GM19395 (cell line): Measurements from ENCODE around the gene TRAF4.
A peak's percentile ranks its signal among the peaks of the same experiment; 100 is the strongest.
"Not testable (repeated sequence)": the region's sequence is repeated elsewhere in the genome, so short reads cannot be mapped to it uniquely, and the experiment has no call there.

Experiments
- ATAC-seq: cut with Tn5 transposase; IDR thresholded peaks from one replicate; pipeline ENCODE4 v1.9.1; 2021; ENCODE audit warnings: mild to moderate bottlenecking, moderate library complexity; ENCODE audit not compliant: unreplicated experiment

The TRAF4 gene

GRCh38 chr17:28726627-28727491 is 17.0 kb upstream of the TRAF4 start:
- peak; percentile 41 for ATAC-seq

GRCh38 chr17:28728364-28729200 is 15.2 kb upstream of the TRAF4 start, which contains the start of gene NEK8:
Gene NEK8 (plus strand): TSS chr17:28728788. CDS start chr17:28728814, 26 bp downstream.
- ATAC-seq: peak; percentile 45

- no peak for ATAC-seq
These were observed 13.9 kb upstream of the TRAF4 start for GRCh38 chr17:28729950-28730330.

- ATAC-seq: no peak
These were observed 10.5 kb upstream of the TRAF4 start for GRCh38 chr17:28733346-28733745.

GRCh38 chr17:28734712-28735241 is 9.0 kb upstream of the TRAF4 start:
- ATAC-seq: no peak

- ATAC-seq: no peak
These were observed 8.5 kb upstream of the TRAF4 start for GRCh38 chr17:28735242-28735722.

- ATAC-seq: not testable (repeated sequence)
These were observed 7.7 kb upstream of the TRAF4 start for GRCh38 chr17:28735913-28736769.

GRCh38 chr17:28737316-28737715 is 6.5 kb upstream of the TRAF4 start:
- no peak for ATAC-seq

GRCh38 chr17:28737770-28738679 is 5.8 kb upstream of the TRAF4 start:
- peak; percentile 69 for ATAC-seq

GRCh38 chr17:28738680-28739384 is 5.0 kb upstream of the TRAF4 start:
- peak; percentile 11 for ATAC-seq

- ATAC-seq: no peak
These were observed 3.1 kb upstream of the TRAF4 start for GRCh38 chr17:28740406-28741357.

GRCh38 chr17:28741358-28742349 is 2.2 kb upstream of the TRAF4 start:
- no peak for ATAC-seq

- no peak for ATAC-seq
These were observed 527 bp downstream of the TRAF4 start for GRCh38 chr17:28744104-28744971.

- ATAC-seq: no peak
These were observed 1.4 kb downstream of the TRAF4 start for GRCh38 chr17:28744972-28745785.
